HG02763 (cell line): Measurements from ENCODE around the gene SLC17A5.
"Not testable (repeated sequence)": the region's sequence is repeated elsewhere in the genome, so short reads cannot be mapped to it uniquely, and the experiment has no call there.

Experiments
- ATAC-seq: cut with Tn5 transposase; IDR thresholded peaks from one replicate; pipeline ENCODE4 v1.9.1; 2021; ENCODE audit warnings: mild to moderate bottlenecking, moderate library complexity; ENCODE audit not compliant: unreplicated experiment

Gene SLC17A5, protein sequence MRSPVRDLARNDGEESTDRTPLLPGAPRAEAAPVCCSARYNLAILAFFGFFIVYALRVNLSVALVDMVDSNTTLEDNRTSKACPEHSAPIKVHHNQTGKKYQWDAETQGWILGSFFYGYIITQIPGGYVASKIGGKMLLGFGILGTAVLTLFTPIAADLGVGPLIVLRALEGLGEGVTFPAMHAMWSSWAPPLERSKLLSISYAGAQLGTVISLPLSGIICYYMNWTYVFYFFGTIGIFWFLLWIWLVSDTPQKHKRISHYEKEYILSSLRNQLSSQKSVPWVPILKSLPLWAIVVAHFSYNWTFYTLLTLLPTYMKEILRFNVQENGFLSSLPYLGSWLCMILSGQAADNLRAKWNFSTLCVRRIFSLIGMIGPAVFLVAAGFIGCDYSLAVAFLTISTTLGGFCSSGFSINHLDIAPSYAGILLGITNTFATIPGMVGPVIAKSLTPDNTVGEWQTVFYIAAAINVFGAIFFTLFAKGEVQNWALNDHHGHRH

DNA sequence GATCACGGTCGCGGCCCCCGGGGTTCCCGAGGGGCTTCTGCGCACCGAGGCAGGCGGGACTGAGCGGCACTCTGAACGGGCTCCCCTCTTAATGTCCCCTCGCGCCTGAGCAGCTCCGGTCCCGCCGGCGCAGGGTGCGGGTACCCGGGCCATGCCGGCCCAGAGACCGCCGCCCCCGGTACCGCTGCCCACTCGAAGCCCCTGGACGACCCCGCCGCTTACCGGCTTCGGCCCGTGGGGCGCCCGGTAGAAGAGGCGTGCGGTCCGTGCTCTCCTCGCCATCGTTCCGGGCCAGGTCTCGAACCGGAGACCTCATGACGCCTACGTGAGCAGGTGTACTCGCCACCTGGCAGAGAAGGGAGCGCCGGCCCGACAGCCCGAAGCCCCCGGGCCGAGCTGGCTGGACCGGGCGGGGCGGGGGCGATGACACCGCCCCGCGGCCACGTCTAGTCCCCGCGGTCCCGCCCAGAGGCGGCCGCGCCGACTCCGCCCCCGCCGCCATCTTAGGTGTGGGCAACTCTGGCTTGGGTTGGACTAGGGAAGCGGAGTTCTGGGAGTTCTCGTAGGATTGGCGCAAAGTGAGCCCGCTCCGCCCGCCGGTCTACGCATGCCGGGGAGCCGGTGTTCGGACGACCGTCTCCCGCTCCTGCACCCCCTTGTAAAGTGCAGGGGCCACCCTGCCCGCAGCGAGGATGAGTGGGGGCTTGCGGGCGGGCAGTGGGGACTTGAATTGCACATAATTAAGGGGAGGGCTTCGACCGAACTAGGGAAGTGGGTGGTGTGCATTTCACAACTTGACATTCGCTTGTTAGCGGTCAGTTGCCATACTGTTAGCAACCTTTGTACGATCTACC is at the start of gene SLC17A5:
TSS of gene SLC17A5 (minus strand) at position 422 of the 854 bp plus-strand sequence. CDS start at position 316, 106 bp downstream.
- peak; percentile 84 for ATAC-seq

- no peak for ATAC-seq
Measured at GRCh38 chr6:73703466-73703865, 49.7 kb upstream of the SLC17A5 start.

DNA sequence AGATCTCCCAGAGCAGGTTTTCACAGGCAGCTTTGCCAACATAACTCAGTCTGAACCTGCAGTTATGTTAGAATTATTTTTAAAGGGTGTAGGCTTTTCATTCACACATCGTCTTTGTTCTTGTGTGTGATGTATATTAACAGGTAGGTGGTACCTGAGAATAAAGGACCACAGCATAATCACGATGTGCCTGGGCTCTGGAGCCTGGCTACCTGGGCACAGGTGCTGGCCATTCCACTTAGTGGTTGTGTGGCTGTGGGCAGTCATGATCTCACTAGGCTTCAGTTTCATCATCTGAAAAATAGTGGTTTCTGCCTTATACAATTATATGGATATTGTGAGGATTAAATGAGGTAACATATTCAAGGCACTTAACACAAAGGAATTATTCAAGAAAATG is 48.7 kb upstream of the SLC17A5 start:
- ATAC-seq: no peak

GRCh38 chr6:73699676-73700459 is 46.1 kb upstream of the SLC17A5 start:
- no peak for ATAC-seq

DNA sequence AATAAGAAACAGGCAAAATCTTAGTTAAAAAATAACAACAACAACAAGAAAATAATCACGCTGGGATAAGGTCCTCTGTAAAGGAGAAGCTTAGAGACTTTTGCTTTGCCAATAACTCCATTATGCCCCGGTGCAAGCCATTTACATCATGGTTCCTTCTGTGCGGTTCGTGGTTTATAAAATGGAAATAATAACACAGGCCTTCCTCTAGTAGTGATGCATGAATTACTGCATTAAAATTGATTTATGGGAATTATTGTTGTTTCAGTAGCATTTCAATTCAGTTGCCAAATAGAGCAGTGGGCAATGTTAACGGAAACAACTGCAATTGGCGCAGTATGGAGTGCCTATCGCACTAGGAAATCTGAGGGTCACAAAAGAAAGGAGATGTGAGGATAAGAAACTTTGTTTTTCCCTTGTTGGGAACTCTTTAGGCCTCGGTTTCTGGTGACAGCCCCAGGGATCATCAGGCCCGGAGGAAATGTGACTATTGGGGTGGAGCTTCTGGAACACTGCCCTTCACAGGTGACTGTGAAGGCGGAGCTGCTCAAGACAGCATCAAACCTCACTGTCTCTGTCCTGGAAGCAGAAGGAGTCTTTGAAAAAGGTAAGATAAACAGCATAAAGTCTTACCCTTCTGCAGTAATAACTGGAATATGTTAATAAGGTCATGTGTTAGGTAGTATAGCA is 43.3 kb upstream of the SLC17A5 start:
- no peak for ATAC-seq

- ATAC-seq: peak; percentile 50
Measured at GRCh38 chr6:73695619-73696421, 42.0 kb upstream of the SLC17A5 start, which contains the start of gene CD109. TSS of gene CD109 (plus strand) at chr6:73696203. CDS start at chr6:73696216, 13 bp downstream.

GRCh38 chr6:73694711-73695411 is 41.1 kb upstream of the SLC17A5 start:
- no peak for ATAC-seq

- no peak for ATAC-seq
Measured at GRCh38 chr6:73691512-73691911, 37.7 kb upstream of the SLC17A5 start.

DNA sequence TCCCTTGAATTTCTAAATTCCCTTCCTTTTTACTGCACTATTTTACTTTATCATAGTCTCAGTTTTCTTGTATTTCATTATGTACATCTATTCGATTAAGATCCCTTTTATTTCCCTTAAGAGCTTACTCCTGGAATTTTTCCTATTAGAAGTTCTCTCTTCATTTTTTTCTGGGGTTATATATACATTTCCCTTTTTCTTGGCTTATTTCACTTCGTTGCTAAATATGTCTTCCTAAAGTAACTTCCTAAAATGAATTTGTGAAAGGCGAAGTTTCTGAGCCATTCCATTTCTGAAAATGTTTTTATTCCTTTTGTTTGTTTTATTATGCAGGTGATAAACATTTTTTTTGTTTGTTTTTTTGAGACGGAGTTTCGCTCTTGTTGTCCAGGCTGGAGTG is 36.3 kb upstream of the SLC17A5 start:
- ATAC-seq: no peak

DNA sequence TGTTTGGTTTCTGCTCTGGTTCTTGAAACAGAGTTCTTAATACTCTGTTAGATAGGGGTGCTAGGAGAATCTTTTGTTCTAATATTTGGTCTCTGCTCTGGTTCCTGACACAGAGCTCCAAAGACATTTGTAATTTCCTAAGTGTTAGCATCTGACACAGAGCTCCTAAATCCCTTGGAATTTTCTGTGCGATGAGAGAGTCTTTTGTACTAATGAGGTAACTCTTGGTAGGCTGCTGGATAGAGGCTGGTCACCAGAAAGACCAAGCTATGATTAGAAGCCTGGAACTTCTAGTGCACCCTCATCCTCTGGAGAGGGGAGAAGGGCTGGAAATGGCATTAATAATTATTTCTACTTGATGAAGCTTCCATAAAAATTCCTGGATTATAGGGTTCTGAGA is 34.6 kb upstream of the SLC17A5 start:
- no peak for ATAC-seq

DNA sequence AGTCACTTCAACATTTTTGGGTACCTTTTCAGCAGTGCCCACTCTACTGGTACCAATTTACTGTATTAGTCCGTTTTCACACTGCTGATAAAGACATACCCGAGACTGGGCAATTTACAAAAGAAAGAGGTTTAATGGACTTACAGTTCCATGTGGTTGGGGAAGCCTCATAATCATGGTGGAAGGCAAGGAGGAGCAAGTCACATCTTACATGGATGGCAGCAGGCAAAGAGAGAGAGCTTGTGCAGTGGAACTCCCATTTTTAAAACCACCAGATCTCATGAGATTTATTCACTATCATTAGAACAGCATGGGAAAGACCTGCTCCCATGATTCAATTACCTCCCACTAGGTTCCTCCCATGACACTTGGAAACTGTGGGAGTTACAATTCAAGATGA is 29.8 kb upstream of the SLC17A5 start:
- not testable (repeated sequence) for ATAC-seq

- ATAC-seq: no peak
Measured at GRCh38 chr6:73680289-73680918, 26.6 kb upstream of the SLC17A5 start.

GRCh38 chr6:73679846-73680245 is 26.1 kb upstream of the SLC17A5 start:
- ATAC-seq: not testable (repeated sequence)

- no peak for ATAC-seq
Measured at GRCh38 chr6:73679009-73679408, 25.2 kb upstream of the SLC17A5 start.

DNA sequence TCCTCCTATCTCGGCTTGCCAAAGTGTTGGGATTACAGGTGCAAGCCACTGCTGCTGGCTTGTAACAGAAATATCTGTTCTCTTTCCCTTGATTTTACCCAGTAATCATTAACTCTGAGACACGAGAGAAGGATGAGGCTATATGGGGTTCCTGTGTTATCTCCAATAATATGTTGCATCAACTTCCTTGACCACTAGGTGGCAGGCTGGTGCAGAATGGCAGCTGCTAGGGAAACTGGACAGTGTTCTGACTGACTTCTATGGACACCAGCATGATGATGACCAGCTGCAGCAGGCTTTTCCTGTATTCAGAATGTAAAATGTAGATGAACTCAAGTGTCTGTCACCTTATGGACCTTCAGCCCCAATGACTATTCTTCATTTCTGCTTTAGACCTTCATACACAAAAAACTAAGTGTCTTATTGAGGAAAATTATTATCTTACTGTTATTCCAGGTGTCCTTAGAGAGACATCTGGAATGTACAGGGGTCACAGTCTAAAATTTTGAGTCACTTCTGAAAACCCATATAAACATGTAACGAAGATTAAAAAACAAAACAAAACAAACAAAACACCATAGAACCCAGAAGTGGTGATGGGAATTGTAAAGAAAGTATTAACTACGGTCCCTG is 21.8 kb upstream of the SLC17A5 start:
- ATAC-seq: peak; percentile 94

GRCh38 chr6:73671911-73672685 is 18.3 kb upstream of the SLC17A5 start:
- no peak for ATAC-seq

- no peak for ATAC-seq
Measured at GRCh38 chr6:73669005-73669404, 15.2 kb upstream of the SLC17A5 start.
